KOPT-K1 (cell line): ENCODE results near the gene PIGM.

Source experiments
- H3K27ac ChIP-seq: fragments of 200-600 bp; sonication (generic); 2 replicates; pipeline ENCODE4 v1.5.1; 2016; ENCODE audit warnings: antibody characterized with exemption, mild to moderate bottlenecking, low read depth, low read length; ENCODE audit not compliant: poor library complexity, severe bottlenecking
- H3K36me3 ChIP-seq: fragments of 200-600 bp; sonication (generic); 2 replicates; pipeline ENCODE4 v1.5.1; 2017; ENCODE audit warnings: antibody characterized with exemption, mild to moderate bottlenecking, low read length, moderate library complexity; ENCODE audit not compliant: insufficient read depth
- H3K9me3 ChIP-seq: fragments of 200-600 bp; sonication (generic); 2 replicates; pipeline ENCODE4 v1.5.1; 2017; ENCODE audit warnings: antibody characterized with exemption, low read length, mild to moderate bottlenecking; ENCODE audit not compliant: insufficient read depth, poor library complexity, severe bottlenecking

Gene PIGM

DNA sequence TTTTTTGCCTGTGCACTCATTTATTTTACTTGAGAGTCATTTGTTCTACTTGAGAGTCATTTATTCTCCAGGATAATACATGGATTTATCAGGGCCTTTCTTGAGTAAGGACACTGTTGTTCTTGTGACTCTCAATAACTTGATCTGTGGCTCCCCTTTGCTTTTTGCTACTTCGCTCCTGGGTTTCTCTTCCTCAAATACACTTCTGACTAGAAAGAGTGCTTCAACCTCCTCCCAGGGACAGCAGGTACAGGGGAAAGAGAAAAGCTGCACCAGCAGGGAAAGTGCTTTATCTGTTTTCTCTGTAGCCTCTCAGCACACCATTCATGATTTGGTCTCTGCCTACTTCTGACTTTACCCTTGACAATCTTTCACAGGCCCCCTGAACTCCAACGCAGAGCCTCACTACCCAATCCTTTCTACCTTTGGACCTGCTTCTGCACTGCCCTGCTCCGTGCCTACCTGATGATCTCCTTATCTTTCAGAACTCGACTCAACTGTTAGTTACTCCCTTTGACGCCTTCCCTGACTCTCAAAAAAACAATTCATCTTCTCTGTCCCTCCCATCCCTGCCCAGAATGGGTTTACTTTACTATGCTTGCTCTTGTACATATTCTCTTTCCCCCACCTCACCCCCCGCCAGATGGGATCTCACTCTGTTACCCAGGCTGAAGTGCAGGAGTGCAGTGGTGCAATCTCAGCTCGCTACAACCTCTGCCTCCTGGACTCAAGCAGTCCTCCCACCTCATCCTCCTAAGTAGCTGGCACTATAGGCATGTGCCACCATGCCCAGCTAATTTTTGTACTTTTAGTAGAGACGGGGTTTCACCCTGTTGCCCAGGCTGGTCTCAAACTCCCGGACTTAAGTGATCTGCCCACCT is 15.6 kb upstream of the PIGM start:
- no peak overlapping the region for H3K27ac ChIP-seq
- H3K36me3 ChIP-seq = no peaks in the 10 kb centered on the region
- H3K9me3 ChIP-seq = no peaks in the 10 kb centered on the region

- H3K27ac ChIP-seq = no peak overlapping the region
- no peaks in the 10 kb centered on the region for H3K9me3 ChIP-seq
- H3K36me3 ChIP-seq = no peaks in the 10 kb centered on the region
These were observed 14.8 kb upstream of the PIGM start for GRCh38 chr1:160046494-160047110.

DNA sequence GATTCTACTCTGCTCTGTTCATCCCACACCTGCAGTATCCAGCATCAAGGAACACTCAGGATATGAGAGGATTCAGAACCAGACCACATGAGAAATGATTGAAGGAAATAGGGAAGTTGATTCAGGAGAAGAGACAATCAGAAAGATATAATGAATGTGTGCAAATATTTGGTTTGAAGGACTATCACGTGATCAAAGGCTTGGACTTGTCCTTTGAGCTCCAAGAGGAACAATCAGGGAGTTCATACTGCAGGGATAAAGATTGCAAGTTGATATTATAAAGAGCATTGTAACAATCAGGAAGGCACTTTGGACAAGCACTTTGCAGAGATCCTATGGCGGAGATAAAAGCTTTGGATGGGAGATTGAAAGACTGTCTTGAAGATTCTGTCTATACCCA is 13.9 kb upstream of the PIGM start:
- Histone ChIP-seq H3K27ac (no peak overlapping the region), H3K36me3 (no peaks in the 10 kb centered on the region), H3K9me3 (no peaks in the 10 kb centered on the region)

DNA sequence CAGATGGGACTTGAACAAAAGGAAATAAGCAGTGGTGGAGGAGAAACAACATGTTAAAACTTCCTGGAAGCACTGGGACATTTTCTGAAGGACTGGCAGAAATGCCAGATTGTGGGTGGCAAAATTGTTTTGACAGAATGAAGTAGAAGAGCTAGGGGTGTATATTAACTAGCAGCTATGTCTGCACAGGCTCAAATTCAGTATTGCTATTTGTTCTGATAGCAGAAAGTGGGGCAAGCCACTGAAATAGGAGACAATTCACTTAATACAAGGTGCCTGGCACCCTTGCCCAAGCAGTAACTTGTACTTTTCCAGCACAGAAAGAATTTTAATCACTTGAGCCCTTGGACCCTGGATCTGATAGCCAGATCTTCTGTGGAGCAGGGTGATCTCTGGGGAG is 11.8 kb upstream of the PIGM start:
- Histone ChIP-seq H3K9me3 (no peaks in the 10 kb centered on the region), H3K27ac (no peak overlapping the region), H3K36me3 (no peaks in the 10 kb centered on the region)

DNA sequence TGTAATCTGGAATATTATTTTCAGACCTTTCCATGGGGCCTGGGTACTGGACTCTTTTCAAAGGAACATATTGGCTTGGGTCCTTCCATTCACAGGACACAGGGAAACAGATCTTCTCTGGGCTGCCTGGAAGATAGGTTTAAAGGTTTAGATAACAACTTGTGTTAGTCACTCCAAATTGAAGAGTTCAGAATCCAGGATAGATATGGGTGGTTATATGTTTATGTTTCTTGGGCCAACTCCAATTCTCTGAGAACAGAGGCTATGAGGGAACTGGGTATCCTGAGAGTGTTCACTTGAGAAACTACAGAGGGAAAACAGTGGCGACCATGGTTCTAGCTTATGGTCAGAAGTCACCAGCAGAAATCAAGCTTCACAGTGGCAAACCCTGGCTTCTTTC is 8.7 kb upstream of the PIGM start:
- Histone ChIP-seq H3K36me3 (no peaks in the 10 kb centered on the region), H3K9me3 (no peaks in the 10 kb centered on the region), H3K27ac (no peak overlapping the region)

DNA sequence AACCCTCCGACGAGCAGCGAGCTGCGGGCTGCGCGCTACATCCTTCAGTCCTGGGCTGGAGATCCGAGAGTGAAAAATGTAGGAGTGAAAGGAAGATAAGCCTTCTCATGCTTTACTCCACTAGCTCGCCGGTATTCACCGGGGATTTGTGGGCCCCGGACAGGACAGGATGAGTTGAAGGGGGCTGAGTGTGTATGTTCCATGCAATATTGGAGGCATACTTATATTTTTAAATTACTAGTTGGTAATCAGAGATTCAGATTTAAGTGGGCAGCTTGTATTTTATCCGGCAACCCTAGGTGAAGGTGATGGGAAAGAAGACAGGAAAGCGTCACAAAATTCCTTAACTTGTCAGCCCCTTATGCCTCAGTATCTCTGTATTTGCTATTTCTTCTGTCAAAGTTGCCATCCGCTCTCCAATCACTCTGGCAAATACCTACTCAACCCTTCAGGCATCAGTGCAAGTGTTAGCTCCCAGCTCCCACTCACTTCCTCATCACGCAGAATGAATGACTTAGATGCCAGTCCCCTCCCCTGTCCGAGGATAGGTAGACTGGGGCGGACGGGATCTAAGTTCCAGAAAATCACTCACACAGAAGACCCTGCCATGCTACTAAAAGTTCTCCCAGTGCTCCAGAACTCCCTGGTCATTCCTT is 503 bp upstream of the PIGM start:
- no peaks in the 10 kb centered on the region for H3K36me3 ChIP-seq
- H3K9me3 ChIP-seq = no peaks in the 10 kb centered on the region
- peak overlapping the region; percentile 65 for H3K27ac ChIP-seq

- no peaks in the 10 kb centered on the region for H3K36me3 ChIP-seq
- H3K27ac ChIP-seq = peak overlapping the region; percentile 65
- no peaks in the 10 kb centered on the region for H3K9me3 ChIP-seq
These were observed 979 bp downstream of the PIGM start for GRCh38 chr1:160030657-160031364.

- no peak overlapping the region for H3K27ac ChIP-seq
- no peaks in the 10 kb centered on the region for H3K36me3 ChIP-seq
- H3K9me3 ChIP-seq = no peaks in the 10 kb centered on the region
These were observed 3.4 kb downstream of the PIGM start for GRCh38 chr1:160028426-160028825.

DNA sequence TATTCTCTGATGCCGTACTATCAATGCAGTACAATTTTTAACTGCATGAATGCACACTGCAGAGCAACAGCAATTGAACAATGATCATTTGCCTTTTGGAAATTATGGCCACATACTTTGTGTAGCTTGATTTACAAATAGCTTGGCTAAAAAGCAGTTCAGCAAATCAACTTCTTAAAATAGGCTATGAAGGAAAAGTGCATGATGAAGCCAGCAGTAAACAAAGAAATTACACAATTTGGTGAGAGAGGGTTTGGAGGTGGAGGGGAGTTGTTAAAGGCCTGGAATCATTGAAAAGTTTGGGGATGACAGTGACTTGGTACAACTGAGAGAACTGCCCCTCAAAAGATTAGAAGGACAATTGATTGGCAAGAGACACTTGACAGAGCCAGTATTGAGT is 6.5 kb downstream of the PIGM start:
- Histone ChIP-seq H3K36me3 (no peaks in the 10 kb centered on the region), H3K27ac (no peak overlapping the region)

DNA sequence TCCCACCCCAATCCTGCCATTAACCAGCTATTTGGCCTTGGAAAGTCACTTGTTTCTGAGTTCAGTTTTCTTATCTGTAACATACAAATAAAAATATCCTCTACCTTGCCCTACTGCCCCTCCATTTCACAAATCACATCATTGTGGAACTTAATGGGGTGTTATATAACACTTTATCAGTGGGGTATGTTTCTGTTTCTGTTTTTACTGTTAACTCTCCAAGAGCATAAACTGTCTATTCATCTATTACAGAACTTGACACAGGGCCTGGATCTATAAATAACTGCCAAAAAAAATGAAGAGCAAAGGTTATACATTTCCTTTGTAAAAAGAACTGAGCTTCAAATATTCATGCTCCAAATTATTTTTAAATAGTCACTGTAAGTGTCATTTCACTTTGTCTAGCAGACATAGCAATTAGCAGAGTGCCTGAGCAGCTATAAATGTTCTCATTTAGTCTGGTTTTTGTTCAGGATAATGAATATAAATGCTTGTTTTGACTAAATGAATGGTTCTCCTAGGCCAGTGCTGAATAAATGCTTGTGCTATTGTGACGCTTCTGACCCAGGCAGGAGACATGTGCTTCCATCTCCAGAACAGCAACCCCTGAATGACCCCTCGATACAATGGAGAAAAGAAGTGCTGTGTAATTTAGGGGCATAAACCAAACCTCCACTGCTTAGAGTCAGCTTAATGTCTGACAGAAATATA is 7.4 kb downstream of the PIGM start:
- H3K9me3 ChIP-seq = no peaks in the 10 kb centered on the region
- no peak overlapping the region for H3K27ac ChIP-seq
- H3K36me3 ChIP-seq = no peaks in the 10 kb centered on the region

More for the DNA sequence above, 6.5 kb downstream of the PIGM start:
- H3K9me3 ChIP-seq = no peaks in the 10 kb centered on the region

DNA sequence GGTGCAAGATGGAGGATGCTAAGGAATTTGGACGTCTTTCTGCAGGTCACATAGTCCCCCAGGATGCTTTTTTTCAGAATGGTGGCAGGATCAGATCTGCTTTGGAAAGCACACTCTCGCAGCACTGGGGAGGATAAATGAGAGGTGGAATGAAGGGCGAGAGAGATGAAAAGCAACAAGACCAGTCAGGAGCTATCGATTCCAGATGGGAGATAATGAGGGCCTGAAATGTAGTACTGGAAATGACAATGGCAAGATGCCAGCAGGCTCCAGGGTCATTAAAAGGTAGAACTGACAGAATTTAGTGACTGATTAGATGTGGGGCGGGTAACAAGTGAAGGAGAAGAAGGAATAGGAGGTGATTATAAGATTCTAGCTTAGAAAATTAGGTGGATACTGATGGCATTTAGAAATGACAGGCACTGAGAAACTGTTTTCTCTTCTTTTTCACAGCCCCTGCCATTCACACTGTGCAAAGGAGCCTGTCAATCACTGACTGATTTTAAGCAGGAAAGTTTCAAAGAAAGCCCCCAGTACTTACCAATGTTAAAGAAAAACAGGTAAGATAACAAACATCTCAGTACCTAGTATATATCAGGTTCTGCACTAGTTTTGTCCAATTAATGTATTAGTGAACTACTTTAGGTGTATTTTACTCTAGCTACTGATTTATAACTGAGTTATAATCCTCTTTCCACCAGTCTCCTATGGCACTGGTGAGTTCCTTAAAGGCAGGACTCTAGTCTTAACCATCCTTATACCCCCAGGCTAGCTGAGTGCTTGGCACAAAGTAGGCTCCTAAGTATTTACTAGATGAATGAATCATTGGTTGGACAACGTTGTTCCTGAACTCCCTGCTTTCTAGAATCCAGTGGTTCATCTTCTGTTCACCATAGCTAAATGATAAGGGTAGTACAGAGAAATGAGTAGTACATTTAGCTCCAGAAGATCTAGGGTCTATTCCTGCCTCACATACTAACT is 9.2 kb downstream of the PIGM start:
- H3K27ac ChIP-seq = no peak overlapping the region
- H3K9me3 ChIP-seq = no peaks in the 10 kb centered on the region
- no peaks in the 10 kb centered on the region for H3K36me3 ChIP-seq

GRCh38 chr1:160021376-160022074 is 10.3 kb downstream of the PIGM start:
- Histone ChIP-seq H3K9me3 (no peaks in the 10 kb centered on the region), H3K36me3 (no peaks in the 10 kb centered on the region)

GRCh38 chr1:160020196-160020595 is 11.6 kb downstream of the PIGM start:
- Histone ChIP-seq H3K36me3 (no peaks in the 10 kb centered on the region), H3K27ac (no peak overlapping the region), H3K9me3 (no peaks in the 10 kb centered on the region)

More at GRCh38 chr1:160021376-160022074, 10.3 kb downstream of the PIGM start:
- H3K27ac ChIP-seq = no peak overlapping the region
